ENCODE measurements around the gene TMEM131. TPM values are rescaled to one million over a fixed set of nuclear protein-coding genes. Genes with fewer than 3 reads are reported as not detected.

TMEM131 gene
- total RNA-seq, 2 experiments from 2014 or later, result 39.7 to 40.6 TPM

- no peak overlapping the region for H3K4me3 Mint-ChIP-seq
- ChIA-PET CTCF (no interaction called here), POLR2A (no interaction called here)
- H3K4me1 Mint-ChIP-seq, result peaks cover 38% of the 10 kb centered on the region
- peaks cover 6% of the 10 kb centered on the region for H3K36me3 Mint-ChIP-seq (ENCODE audit: low read depth)
- DNase-seq, result no peak
- H3K27ac Mint-ChIP-seq, result no peak overlapping the region
- H3K27me3 Mint-ChIP-seq, result no peaks in the 10 kb centered on the region
- peaks cover 4% of the 10 kb centered on the region for H3K9me3 Mint-ChIP-seq
These were observed 41.9 kb downstream of the TMEM131 start for GRCh38 chr2:97953853-97954252.

GRCh38 chr2:97952357-97952756 is 43.4 kb downstream of the TMEM131 start:
- Mint-ChIP-seq H3K27ac (no peak overlapping the region), H3K9me3 (peaks cover 4% of the 10 kb centered on the region), H3K4me1 (peaks cover 25% of the 10 kb centered on the region), H3K4me3 (no peak overlapping the region), H3K36me3 (ENCODE audit: low read depth) (peaks cover 9% of the 10 kb centered on the region), H3K27me3 (no peaks in the 10 kb centered on the region)
- ChIA-PET CTCF (no interaction called here), POLR2A (no interaction called here)
- no peak for DNase-seq

GRCh38 chr2:97951155-97951680 is 44.5 kb downstream of the TMEM131 start:
- peaks cover 4% of the 10 kb centered on the region for H3K9me3 Mint-ChIP-seq
- no peak overlapping the region for H3K4me3 Mint-ChIP-seq
- no peaks in the 10 kb centered on the region for H3K27me3 Mint-ChIP-seq
- H3K4me1 Mint-ChIP-seq, result peaks cover 23% of the 10 kb centered on the region
- peaks cover 9% of the 10 kb centered on the region for H3K36me3 Mint-ChIP-seq (ENCODE audit: low read depth)
- CTCF ChIA-PET, result no interaction called here
- no peak for DNase-seq
- POLR2A ChIA-PET, result no interaction called here
- H3K27ac Mint-ChIP-seq, result no peak overlapping the region

GRCh38 chr2:97950329-97951154 is 45.2 kb downstream of the TMEM131 start:
- no peaks in the 10 kb centered on the region for H3K27me3 Mint-ChIP-seq
- peaks cover 20% of the 10 kb centered on the region for H3K4me1 Mint-ChIP-seq
- CTCF ChIA-PET, result interaction anchor here (0.6 kb wide), 1 partner anchor 164 kb away, joined by 3 read pairs; no protein-coding TSS in a partner anchor
- POLR2A ChIA-PET, result no interaction called here
- H3K4me3 Mint-ChIP-seq, result no peak overlapping the region
- peaks cover 9% of the 10 kb centered on the region for H3K36me3 Mint-ChIP-seq (ENCODE audit: low read depth)
- H3K27ac Mint-ChIP-seq, result no peak overlapping the region
- H3K9me3 Mint-ChIP-seq, result peaks cover 4% of the 10 kb centered on the region
- DNase-seq, result no peak

GRCh38 chr2:97948926-97949325 is 46.8 kb downstream of the TMEM131 start:
- CTCF ChIA-PET, result no interaction called here
- H3K4me1 Mint-ChIP-seq, result peaks cover 15% of the 10 kb centered on the region
- H3K36me3 Mint-ChIP-seq (ENCODE audit: low read depth), result peaks cover 9% of the 10 kb centered on the region
- peaks cover 4% of the 10 kb centered on the region for H3K9me3 Mint-ChIP-seq
- POLR2A ChIA-PET, result no interaction called here
- H3K4me3 Mint-ChIP-seq, result no peak overlapping the region
- H3K27ac Mint-ChIP-seq, result no peak overlapping the region
- no peak for DNase-seq
- no peaks in the 10 kb centered on the region for H3K27me3 Mint-ChIP-seq

GRCh38 chr2:97945791-97946190 is 50.0 kb downstream of the TMEM131 start:
- CTCF ChIA-PET, result no interaction called here
- no peak for DNase-seq
- H3K4me3 Mint-ChIP-seq, result no peak overlapping the region
- POLR2A ChIA-PET, result no interaction called here
- H3K4me1 Mint-ChIP-seq, result peaks cover 5% of the 10 kb centered on the region
- H3K36me3 Mint-ChIP-seq (ENCODE audit: low read depth), result peaks cover 14% of the 10 kb centered on the region
- peaks cover 14% of the 10 kb centered on the region for H3K9me3 Mint-ChIP-seq
- H3K27me3 Mint-ChIP-seq, result no peaks in the 10 kb centered on the region
- H3K27ac Mint-ChIP-seq, result no peak overlapping the region

GRCh38 chr2:97936881-97937280 is 58.9 kb downstream of the TMEM131 start:
- DNase-seq, result no peak
- POLR2A ChIA-PET, result no interaction called here
- Mint-ChIP-seq H3K4me3 (no peak overlapping the region), H3K27ac (no peak overlapping the region), H3K4me1 (peaks cover 10% of the 10 kb centered on the region), H3K9me3 (peaks cover 5% of the 10 kb centered on the region), H3K36me3 (ENCODE audit: low read depth) (peaks cover 9% of the 10 kb centered on the region), H3K27me3 (no peaks in the 10 kb centered on the region)
- CTCF ChIA-PET, result interaction anchor here (1.3 to 2.7 kb wide), 2 partner anchors 13 to 21 kb away, joined by 3 to 5 read pairs; no protein-coding TSS in a partner anchor

GRCh38 chr2:97936199-97936598 is 59.5 kb downstream of the TMEM131 start:
- peaks cover 4% of the 10 kb centered on the region for H3K36me3 Mint-ChIP-seq (ENCODE audit: low read depth)
- no peak overlapping the region for H3K4me3 Mint-ChIP-seq
- H3K27me3 Mint-ChIP-seq, result no peaks in the 10 kb centered on the region
- peaks cover under 1% of the 10 kb centered on the region for H3K9me3 Mint-ChIP-seq
- H3K4me1 Mint-ChIP-seq, result peaks cover 10% of the 10 kb centered on the region
- no peak overlapping the region for H3K27ac Mint-ChIP-seq
- no peak for DNase-seq
- ChIA-PET POLR2A (no interaction called here), CTCF (interaction anchor here (1.3 to 2.7 kb wide), 2 partner anchors 12 to 20 kb away, joined by 3 to 5 read pairs; no protein-coding TSS in a partner anchor)

GRCh38 chr2:97935719-97936161 is 60.0 kb downstream of the TMEM131 start:
- Mint-ChIP-seq H3K27me3 (no peaks in the 10 kb centered on the region), H3K36me3 (ENCODE audit: low read depth) (peaks cover 4% of the 10 kb centered on the region), H3K4me3 (no peak overlapping the region), H3K4me1 (peaks cover 10% of the 10 kb centered on the region), H3K9me3 (no peaks in the 10 kb centered on the region), H3K27ac (no peak overlapping the region)
- POLR2A ChIA-PET, result no interaction called here
- DNase-seq, result no peak
- CTCF ChIA-PET, result interaction anchor here (0.6 to 2.7 kb wide), 3 partner anchors 12 to 26 kb away, joined by 3 to 5 read pairs (median 3); no protein-coding TSS in a partner anchor

- ChIA-PET POLR2A (no interaction called here), CTCF (no interaction called here)
- DNase-seq, result no peak
- Mint-ChIP-seq H3K4me3 (no peak overlapping the region), H3K9me3 (no peaks in the 10 kb centered on the region), H3K27me3 (no peaks in the 10 kb centered on the region), H3K36me3 (ENCODE audit: low read depth) (no peaks in the 10 kb centered on the region), H3K27ac (no peak overlapping the region), H3K4me1 (peaks cover 10% of the 10 kb centered on the region)
These were observed 62.6 kb downstream of the TMEM131 start for GRCh38 chr2:97932975-97933662.

- H3K4me3 Mint-ChIP-seq, result no peak overlapping the region
- ChIA-PET POLR2A (no interaction called here), CTCF (interaction anchor here (0.6 to 1.1 kb wide), 4 partner anchors 19 to 809 kb away, joined by 3 to 5 read pairs (median 4); no protein-coding TSS in a partner anchor)
- DNase-seq, result no peak
- H3K9me3 Mint-ChIP-seq, result no peaks in the 10 kb centered on the region
- H3K4me1 Mint-ChIP-seq, result peaks cover 10% of the 10 kb centered on the region
- no peaks in the 10 kb centered on the region for H3K27me3 Mint-ChIP-seq
- H3K36me3 Mint-ChIP-seq (ENCODE audit: low read depth), result no peaks in the 10 kb centered on the region
- H3K27ac Mint-ChIP-seq, result no peak overlapping the region
These were observed 63.9 kb downstream of the TMEM131 start for GRCh38 chr2:97931858-97932225.

GRCh38 chr2:97931118-97931857 is 64.5 kb downstream of the TMEM131 start:
- DNase-seq, result no peak
- POLR2A ChIA-PET, result no interaction called here
- Mint-ChIP-seq H3K27ac (no peak overlapping the region), H3K4me3 (no peak overlapping the region), H3K9me3 (no peaks in the 10 kb centered on the region), H3K4me1 (peaks cover 10% of the 10 kb centered on the region), H3K27me3 (no peaks in the 10 kb centered on the region), H3K36me3 (ENCODE audit: low read depth) (peaks cover 3% of the 10 kb centered on the region)
- CTCF ChIA-PET, result interaction anchor here (1.1 kb wide), 1 partner anchor 18 kb away, joined by 3 read pairs; no protein-coding TSS in a partner anchor

Data from activated CD4-positive, alpha-beta T cell treated with anti-CD3 and anti-CD28 coated beads, Interleukin-2, amount 10 ng/mL, durations not matched to agents 7 days and 5 days (primary cell).